Mesenchymal stem cell (in vitro differentiated cells and primary cell): Measurements from ENCODE around the gene ELOVL6.
"Not testable (repeated sequence)": the region's sequence is repeated elsewhere in the genome, so short reads cannot be mapped to it uniquely, and the experiment has no call there.

Source experiments
- DNase-seq: peaks from one replicate; pipeline ENCODE4 v3.0.0-alpha.2; 2013
- H2AFZ ChIP-seq: one replicate; pipeline ENCODE4 v1.6.1; 2013; ENCODE audit warnings: low read depth, mild to moderate bottlenecking, control low read depth, inconsistent platforms, low read length, moderate library complexity
- H2AK5ac ChIP-seq: 2 replicates; pipeline ENCODE4 v1.6.1; 2013; ENCODE audit warnings: low read length, moderate library complexity, mild to moderate bottlenecking, inconsistent platforms; ENCODE audit not compliant: severe bottlenecking
- H2BK120ac ChIP-seq: one replicate; pipeline ENCODE4 v1.6.1; 2013; ENCODE audit warnings: low read depth, mild to moderate bottlenecking, inconsistent platforms, low read length, moderate library complexity
- H2BK12ac ChIP-seq, 2 experiments: one replicate each; pipeline ENCODE4 v1.6.1; 2013; ENCODE audit warnings: inconsistent platforms in 2 of 2, low read length in 2 of 2, mild to moderate bottlenecking in 2 of 2, moderate library complexity in 2 of 2, control low read depth in 1 of 2
- H2BK15ac ChIP-seq: one replicate; pipeline ENCODE4 v1.6.1; 2013; ENCODE audit warnings: mild to moderate bottlenecking, low read depth, inconsistent platforms; ENCODE audit not compliant: poor library complexity, severe bottlenecking
- H2BK5ac ChIP-seq: 2 replicates; pipeline ENCODE4 v1.6.1; 2013; ENCODE audit warnings: low read depth, mild to moderate bottlenecking, low read length, control low read depth, inconsistent platforms; ENCODE audit not compliant: poor library complexity, severe bottlenecking
- H3K14ac ChIP-seq, 2 experiments: one replicate each; pipeline ENCODE4 v1.6.1; 2013; ENCODE audit warnings: inconsistent platforms in 2 of 2, low read length in 2 of 2, control low read depth in 1 of 2, mild to moderate bottlenecking in 1 of 2, moderate library complexity in 1 of 2
- H3K18ac ChIP-seq, 2 experiments: one replicate each; pipeline ENCODE4 v1.6.1; 2013; ENCODE audit warnings: inconsistent platforms in 2 of 2, low read length in 2 of 2, control low read depth in 1 of 2, low read depth in 1 of 2, mild to moderate bottlenecking in 1 of 2
- H3K23ac ChIP-seq, 2 experiments: one replicate each; pipeline ENCODE4 v1.6.1; 2013; ENCODE audit warnings: inconsistent platforms in 2 of 2, low read length in 2 of 2, mild to moderate bottlenecking in 2 of 2, moderate library complexity in 2 of 2, control low read depth in 1 of 2
- H3K27ac ChIP-seq: 2 replicates; pipeline ENCODE4 v1.5.1; 2013; ENCODE audit warnings: mild to moderate bottlenecking, moderate library complexity, low read length, control low read depth, inconsistent platforms; ENCODE audit not compliant: poor library complexity, severe bottlenecking
- H3K27me3 ChIP-seq, 2 experiments: 2 replicates each; pipeline versions ENCODE4 v1.6.1 to v1.7.0; 2013; ENCODE audit warnings: low read length in 2 of 2, mild to moderate bottlenecking in 2 of 2, moderate library complexity in 2 of 2, control low read depth in 1 of 2, inconsistent platforms in 1 of 2; ENCODE audit not compliant: control insufficient read depth in 1 of 2, insufficient read depth in 1 of 2
- H3K36me3 ChIP-seq, 2 experiments: 2 replicates each; pipeline versions ENCODE4 v1.6.1 to v1.7.0; 2013; ENCODE audit warnings: low read length in 2 of 2, control low read depth in 1 of 2, inconsistent platforms in 1 of 2, low read depth in 1 of 2, mild to moderate bottlenecking in 1 of 2; ENCODE audit not compliant: insufficient read depth in 2 of 2, control insufficient read depth in 1 of 2
- H3K4ac ChIP-seq, 2 experiments: one replicate each; pipeline ENCODE4 v1.6.1; 2013; ENCODE audit warnings: inconsistent platforms in 2 of 2, low read length in 2 of 2, mild to moderate bottlenecking in 2 of 2, moderate library complexity in 2 of 2, control low read depth in 1 of 2, low read depth in 1 of 2
- H3K4me1 ChIP-seq: 2 replicates; pipeline ENCODE4 v1.6.1; 2013; ENCODE audit warnings: low read depth, low read length, control low read depth; ENCODE audit not compliant: control insufficient read depth, insufficient read depth
- H3K4me2 ChIP-seq: 2 replicates; pipeline ENCODE4 v1.6.1; 2013; ENCODE audit warnings: low read length, mild to moderate bottlenecking, inconsistent platforms; ENCODE audit not compliant: poor library complexity, severe bottlenecking
- H3K4me3 ChIP-seq, 2 experiments: 2 replicates each; pipeline versions ENCODE4 v1.5.1 to v1.7.0; 2013; ENCODE audit warnings: low read length in 2 of 2, mild to moderate bottlenecking in 2 of 2, control low read depth in 1 of 2, low read depth in 1 of 2; ENCODE audit not compliant: insufficient read depth in 1 of 2
- H3K79me1 ChIP-seq: replicated peaks from 2 replicates; pipeline ENCODE4 v1.6.1; 2013; ENCODE audit warnings: mild to moderate bottlenecking, control low read depth, low read length, inconsistent platforms; ENCODE audit not compliant: poor library complexity, severe bottlenecking
- H3K9ac ChIP-seq: 2 replicates; pipeline ENCODE4 v1.7.0; 2013; ENCODE audit warnings: mild to moderate bottlenecking, low read length, moderate library complexity
- H3K9me3 ChIP-seq: 2 replicates; pipeline ENCODE4 v1.7.0; 2013; ENCODE audit warnings: mild to moderate bottlenecking, low read length; ENCODE audit not compliant: control insufficient read depth
- H4K8ac ChIP-seq: one replicate; pipeline ENCODE4 v1.6.1; 2013; ENCODE audit warnings: inconsistent platforms, mild to moderate bottlenecking, low read length, moderate library complexity
- H4K91ac ChIP-seq: one replicate; pipeline ENCODE4 v1.6.1; 2013; ENCODE audit warnings: mild to moderate bottlenecking, low read length, inconsistent platforms
- WGBS: methylation state at CpG from one replicate; pipeline ENCODE4 v1.1.7; 2013; ENCODE audit warnings: mixed read lengths; 5-methylcytosine and 5-hydroxymethylcytosine counted together

ELOVL6 gene

GRCh38 chr4:110195561-110196205 lies 2.7 kb downstream of the ELOVL6 start:
- H3K4me3 ChIP-seq: peak overlapping the region; percentile 94 to 96
- H2AFZ ChIP-seq: no peak overlapping the region
- peak overlapping the region; percentile 96 for H4K91ac ChIP-seq
- peak overlapping the region; percentile 15 to 86 for H2BK12ac ChIP-seq
- H3K9me3 ChIP-seq: no peaks in the 10 kb centered on the region
- H3K36me3 ChIP-seq: no peaks in the 10 kb centered on the region
- H3K4me1 ChIP-seq: peaks cover 5% of the 10 kb centered on the region
- peak overlapping the region; percentile 92 for H3K9ac ChIP-seq
- H2BK5ac ChIP-seq: no peak overlapping the region
- H3K14ac ChIP-seq: peak overlapping the region in 1 of 2 experiments; percentile 61
- H3K27me3 ChIP-seq: no peaks in the 10 kb centered on the region
- peaks cover 5% of the 10 kb centered on the region for H3K79me1 ChIP-seq
- H2BK15ac ChIP-seq: no peak overlapping the region
- H3K4ac ChIP-seq: peak overlapping the region; percentile 46 to 77
- H3K27ac ChIP-seq: peak overlapping the region; percentile 51
- H2BK120ac ChIP-seq: no peak overlapping the region
- peak overlapping the region; percentile 67 to 90 for H3K18ac ChIP-seq
- H3K4me2 ChIP-seq: peak overlapping the region; percentile 78
- DNase-seq: peak; percentile 49
- WGBS: 18% methylated on average over 11 of the region's 11 CpGs
- no peak overlapping the region for H2AK5ac ChIP-seq
- peak overlapping the region; percentile 82 for H4K8ac ChIP-seq
- no peak overlapping the region for H3K23ac ChIP-seq

GRCh38 chr4:110193822-110194761 lies 4.3 kb downstream of the ELOVL6 start:
- Histone ChIP-seq H2BK120ac (no peak overlapping the region), H3K79me1 (peaks cover 5% of the 10 kb centered on the region), H3K14ac (no peak overlapping the region), H3K9me3 (no peaks in the 10 kb centered on the region), H2BK12ac (no peak overlapping the region), H3K27me3 (no peaks in the 10 kb centered on the region), H2AFZ (no peak overlapping the region), H3K18ac (peak overlapping the region; percentile 37 to 44), H2AK5ac (no peak overlapping the region), H4K8ac (peak overlapping the region; percentile 71), H3K4ac (peak overlapping the region in 1 of 2 experiments; percentile 90), H3K4me1 (peaks cover 6% of the 10 kb centered on the region), H3K27ac (peak overlapping the region; percentile 89), H3K4me3 (no peak overlapping the region), H2BK5ac (no peak overlapping the region), H3K4me2 (no peak overlapping the region), H3K23ac (no peak overlapping the region), H2BK15ac (no peak overlapping the region), H3K9ac (peak overlapping the region; percentile 57), H4K91ac (no peak overlapping the region), H3K36me3 (no peaks in the 10 kb centered on the region)
- peak; percentile 98 for DNase-seq
- 39% methylated on average over 7 of the region's 8 CpGs for WGBS

DNA sequence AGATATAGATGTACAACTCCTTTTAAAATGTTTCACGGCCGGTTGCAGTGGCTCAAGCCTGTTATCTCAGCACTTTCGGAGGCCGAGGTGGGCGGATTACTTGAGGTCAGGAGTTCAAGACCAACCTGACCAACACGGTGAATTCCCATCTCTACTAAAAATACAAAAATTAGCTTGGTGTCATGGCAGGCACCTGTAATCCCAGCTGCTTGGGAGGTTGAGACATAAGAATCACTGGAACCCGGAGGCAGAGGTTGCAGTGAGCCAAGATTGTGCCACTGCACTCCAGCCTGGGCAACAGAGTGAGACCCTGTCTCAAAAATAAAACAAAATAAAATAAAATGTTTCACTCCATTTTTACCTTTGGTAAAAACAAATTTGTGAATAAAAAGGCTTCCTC lies 5.1 kb downstream of the ELOVL6 start:
- H2BK12ac ChIP-seq: peak overlapping the region in 1 of 2 experiments; percentile 53

GRCh38 chr4:110190249-110190648 lies 8.2 kb downstream of the ELOVL6 start:
- H2AFZ ChIP-seq: no peak overlapping the region
- no peak overlapping the region for H3K18ac ChIP-seq
- H2BK120ac ChIP-seq: no peak overlapping the region
- H3K27me3 ChIP-seq: no peaks in the 10 kb centered on the region
- no peak for DNase-seq
- H4K91ac ChIP-seq: no peak overlapping the region
- no peak overlapping the region for H3K27ac ChIP-seq
- H3K4ac ChIP-seq: no peak overlapping the region
- no peak overlapping the region for H3K4me2 ChIP-seq
- peaks cover 12% of the 10 kb centered on the region for H3K79me1 ChIP-seq
- H3K36me3 ChIP-seq: no peaks in the 10 kb centered on the region
- H3K4me1 ChIP-seq: peaks cover 9% of the 10 kb centered on the region
- no peak overlapping the region for H3K4me3 ChIP-seq
- WGBS: 100% methylated on average over 5 of the region's 5 CpGs
- H3K9ac ChIP-seq: no peak overlapping the region
- no peaks in the 10 kb centered on the region for H3K9me3 ChIP-seq
- H2BK12ac ChIP-seq: no peak overlapping the region
- no peak overlapping the region for H4K8ac ChIP-seq
- no peak overlapping the region for H2AK5ac ChIP-seq
- H2BK5ac ChIP-seq: no peak overlapping the region
- H2BK15ac ChIP-seq: no peak overlapping the region
- H3K23ac ChIP-seq: no peak overlapping the region
- H3K14ac ChIP-seq: no peak overlapping the region

More for the DNA sequence above, 5.1 kb downstream of the ELOVL6 start:
- peak overlapping the region; percentile 42 for H2AK5ac ChIP-seq
- H3K27ac ChIP-seq, H4K8ac ChIP-seq, H2BK120ac ChIP-seq, H3K4me2 ChIP-seq, H3K4me3 ChIP-seq, H2AFZ ChIP-seq, H3K9me3 ChIP-seq, DNase-seq, H3K14ac ChIP-seq, H3K36me3 ChIP-seq, H4K91ac ChIP-seq, H3K18ac ChIP-seq, H3K4me1 ChIP-seq, H3K23ac ChIP-seq, H3K79me1 ChIP-seq, H3K27me3 ChIP-seq, H2BK15ac ChIP-seq, H2BK5ac ChIP-seq: not testable (repeated sequence)
- 81% methylated on average over 7 of the region's 7 CpGs for WGBS
- peak overlapping the region in 1 of 2 experiments; percentile 76 for H3K4ac ChIP-seq
- H3K9ac ChIP-seq: peak overlapping the region; percentile 27
